ENCODE results near the gene LBHD1.

DNA sequence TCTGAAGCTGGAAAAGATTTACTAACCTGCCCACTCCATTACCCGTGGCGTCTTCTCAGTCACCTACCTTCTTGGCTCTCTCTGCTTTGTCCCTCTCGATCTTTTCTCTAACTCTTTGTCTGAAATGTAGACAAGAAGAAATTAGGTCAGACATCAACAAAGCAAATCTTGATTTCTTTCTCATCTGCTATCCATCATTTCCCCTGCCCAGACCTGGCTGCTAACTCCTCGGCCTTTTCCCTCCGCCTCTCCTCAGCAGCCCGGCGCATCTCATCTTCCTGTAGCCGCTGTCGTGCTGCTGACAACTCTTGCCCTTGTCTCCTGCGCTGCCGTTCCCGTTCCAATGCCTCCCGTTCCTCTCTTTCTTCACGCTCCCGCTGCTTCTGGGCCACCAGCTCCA lies 5.6 kb upstream of the LBHD1 start:
- TF ChIP-seq, protein P1, sequence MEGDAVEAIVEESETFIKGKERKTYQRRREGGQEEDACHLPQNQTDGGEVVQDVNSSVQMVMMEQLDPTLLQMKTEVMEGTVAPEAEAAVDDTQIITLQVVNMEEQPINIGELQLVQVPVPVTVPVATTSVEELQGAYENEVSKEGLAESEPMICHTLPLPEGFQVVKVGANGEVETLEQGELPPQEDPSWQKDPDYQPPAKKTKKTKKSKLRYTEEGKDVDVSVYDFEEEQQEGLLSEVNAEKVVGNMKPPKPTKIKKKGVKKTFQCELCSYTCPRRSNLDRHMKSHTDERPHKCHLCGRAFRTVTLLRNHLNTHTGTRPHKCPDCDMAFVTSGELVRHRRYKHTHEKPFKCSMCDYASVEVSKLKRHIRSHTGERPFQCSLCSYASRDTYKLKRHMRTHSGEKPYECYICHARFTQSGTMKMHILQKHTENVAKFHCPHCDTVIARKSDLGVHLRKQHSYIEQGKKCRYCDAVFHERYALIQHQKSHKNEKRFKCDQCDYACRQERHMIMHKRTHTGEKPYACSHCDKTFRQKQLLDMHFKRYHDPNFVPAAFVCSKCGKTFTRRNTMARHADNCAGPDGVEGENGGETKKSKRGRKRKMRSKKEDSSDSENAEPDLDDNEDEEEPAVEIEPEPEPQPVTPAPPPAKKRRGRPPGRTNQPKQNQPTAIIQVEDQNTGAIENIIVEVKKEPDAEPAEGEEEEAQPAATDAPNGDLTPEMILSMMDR (conservative IDR thresholded peaks at IDR 0.05; ENCODE audit: low read length) = no peak
- no peak for TF ChIP-seq EZH2phosphoT487 (IDR thresholded peaks at IDR 0.05; ENCODE audit: borderline replicate concordance, low read depth, low read length)
